ENCODE results near the gene SIM2.

DNA sequence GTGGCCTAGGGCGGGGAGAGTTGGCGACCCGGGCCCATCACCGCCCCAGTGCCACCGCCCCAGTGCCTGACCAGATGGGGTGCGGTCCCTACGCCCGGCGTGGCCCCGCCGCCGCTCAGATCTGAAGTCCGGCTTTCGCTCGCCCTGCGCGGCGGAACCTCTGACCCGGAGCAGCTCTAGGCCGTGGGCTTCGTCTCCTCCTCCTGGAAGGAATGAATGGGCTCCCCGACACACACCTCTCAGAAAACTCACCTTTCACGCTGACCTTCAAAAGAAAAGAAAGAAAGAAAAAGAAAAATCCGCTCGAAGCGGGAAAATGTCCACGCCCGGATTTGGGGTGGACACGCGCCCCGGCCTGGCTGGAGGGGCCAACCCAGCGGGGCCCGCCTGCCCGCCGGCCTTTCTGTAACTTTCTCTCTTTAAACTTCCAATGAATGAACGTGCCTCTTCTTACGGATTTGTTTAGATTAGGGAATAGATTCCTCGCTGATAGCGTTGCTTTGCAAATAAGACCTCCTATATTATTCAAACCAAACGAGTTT, 5.4 kb upstream of the SIM2 start:
- TF ChIP-seq SMC3 (conservative IDR thresholded peaks at IDR 0.05; ENCODE audit: poor library complexity), result no peak
- peak; percentile 76 for TF ChIP-seq EZH2 (IDR thresholded peaks at IDR 0.05; ENCODE audit: borderline replicate concordance, insufficient read depth, low read length, poor library complexity, severe bottlenecking)
- TF ChIP-seq, protein P1, sequence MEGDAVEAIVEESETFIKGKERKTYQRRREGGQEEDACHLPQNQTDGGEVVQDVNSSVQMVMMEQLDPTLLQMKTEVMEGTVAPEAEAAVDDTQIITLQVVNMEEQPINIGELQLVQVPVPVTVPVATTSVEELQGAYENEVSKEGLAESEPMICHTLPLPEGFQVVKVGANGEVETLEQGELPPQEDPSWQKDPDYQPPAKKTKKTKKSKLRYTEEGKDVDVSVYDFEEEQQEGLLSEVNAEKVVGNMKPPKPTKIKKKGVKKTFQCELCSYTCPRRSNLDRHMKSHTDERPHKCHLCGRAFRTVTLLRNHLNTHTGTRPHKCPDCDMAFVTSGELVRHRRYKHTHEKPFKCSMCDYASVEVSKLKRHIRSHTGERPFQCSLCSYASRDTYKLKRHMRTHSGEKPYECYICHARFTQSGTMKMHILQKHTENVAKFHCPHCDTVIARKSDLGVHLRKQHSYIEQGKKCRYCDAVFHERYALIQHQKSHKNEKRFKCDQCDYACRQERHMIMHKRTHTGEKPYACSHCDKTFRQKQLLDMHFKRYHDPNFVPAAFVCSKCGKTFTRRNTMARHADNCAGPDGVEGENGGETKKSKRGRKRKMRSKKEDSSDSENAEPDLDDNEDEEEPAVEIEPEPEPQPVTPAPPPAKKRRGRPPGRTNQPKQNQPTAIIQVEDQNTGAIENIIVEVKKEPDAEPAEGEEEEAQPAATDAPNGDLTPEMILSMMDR (IDR thresholded peaks at IDR 0.05; ENCODE audit: poor library complexity, severe bottlenecking), result no peak
- peak; percentile 43 for TF ChIP-seq POLR2AphosphoS5 (IDR thresholded peaks at IDR 0.05)
- TF ChIP-seq RAD21 (conservative IDR thresholded peaks at IDR 0.05), result no peak
- no peak for TF ChIP-seq TAF1 (IDR thresholded peaks at IDR 0.05; ENCODE audit: low read depth)
- TF ChIP-seq, protein P2, sequence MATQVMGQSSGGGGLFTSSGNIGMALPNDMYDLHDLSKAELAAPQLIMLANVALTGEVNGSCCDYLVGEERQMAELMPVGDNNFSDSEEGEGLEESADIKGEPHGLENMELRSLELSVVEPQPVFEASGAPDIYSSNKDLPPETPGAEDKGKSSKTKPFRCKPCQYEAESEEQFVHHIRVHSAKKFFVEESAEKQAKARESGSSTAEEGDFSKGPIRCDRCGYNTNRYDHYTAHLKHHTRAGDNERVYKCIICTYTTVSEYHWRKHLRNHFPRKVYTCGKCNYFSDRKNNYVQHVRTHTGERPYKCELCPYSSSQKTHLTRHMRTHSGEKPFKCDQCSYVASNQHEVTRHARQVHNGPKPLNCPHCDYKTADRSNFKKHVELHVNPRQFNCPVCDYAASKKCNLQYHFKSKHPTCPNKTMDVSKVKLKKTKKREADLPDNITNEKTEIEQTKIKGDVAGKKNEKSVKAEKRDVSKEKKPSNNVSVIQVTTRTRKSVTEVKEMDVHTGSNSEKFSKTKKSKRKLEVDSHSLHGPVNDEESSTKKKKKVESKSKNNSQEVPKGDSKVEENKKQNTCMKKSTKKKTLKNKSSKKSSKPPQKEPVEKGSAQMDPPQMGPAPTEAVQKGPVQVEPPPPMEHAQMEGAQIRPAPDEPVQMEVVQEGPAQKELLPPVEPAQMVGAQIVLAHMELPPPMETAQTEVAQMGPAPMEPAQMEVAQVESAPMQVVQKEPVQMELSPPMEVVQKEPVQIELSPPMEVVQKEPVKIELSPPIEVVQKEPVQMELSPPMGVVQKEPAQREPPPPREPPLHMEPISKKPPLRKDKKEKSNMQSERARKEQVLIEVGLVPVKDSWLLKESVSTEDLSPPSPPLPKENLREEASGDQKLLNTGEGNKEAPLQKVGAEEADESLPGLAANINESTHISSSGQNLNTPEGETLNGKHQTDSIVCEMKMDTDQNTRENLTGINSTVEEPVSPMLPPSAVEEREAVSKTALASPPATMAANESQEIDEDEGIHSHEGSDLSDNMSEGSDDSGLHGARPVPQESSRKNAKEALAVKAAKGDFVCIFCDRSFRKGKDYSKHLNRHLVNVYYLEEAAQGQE (IDR thresholded peaks at IDR 0.05; ENCODE audit: borderline replicate concordance), result no peak
- no peak for TF ChIP-seq EP300 (conservative IDR thresholded peaks at IDR 0.05; ENCODE audit: poor library complexity, severe bottlenecking)
